SKM-1 treated with dmso at 0.1 percent for 144 hours (cell line): ENCODE measurements around the gene PCSK6.

ENCODE experiments used
- DNase-seq: peaks from one replicate; lab custom pipeline; 2025; ENCODE audit not compliant: unreplicated experiment; lab: John Stamatoyannopoulos, UW

Gene PCSK6

DNA sequence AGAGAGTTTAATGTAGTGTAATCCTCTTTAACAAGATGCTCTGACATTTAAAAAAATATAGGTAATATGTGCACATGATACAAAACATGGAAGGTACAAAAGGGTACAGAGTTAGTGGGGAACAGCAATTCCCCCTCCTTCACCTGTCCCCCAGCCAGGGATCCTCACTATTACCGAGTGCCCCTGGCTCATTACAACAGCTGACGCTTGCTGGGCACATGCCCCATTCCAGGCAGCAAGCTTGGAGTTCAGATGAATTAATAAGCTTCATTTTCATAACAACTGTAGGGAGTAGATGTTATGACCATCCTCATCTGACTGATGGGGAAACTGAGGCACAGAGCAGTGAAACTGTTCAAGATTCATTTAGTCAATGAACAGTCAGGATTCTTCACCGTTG is 41.2 kb downstream of the PCSK6 start:
- DNase-seq, result no peak

DNA sequence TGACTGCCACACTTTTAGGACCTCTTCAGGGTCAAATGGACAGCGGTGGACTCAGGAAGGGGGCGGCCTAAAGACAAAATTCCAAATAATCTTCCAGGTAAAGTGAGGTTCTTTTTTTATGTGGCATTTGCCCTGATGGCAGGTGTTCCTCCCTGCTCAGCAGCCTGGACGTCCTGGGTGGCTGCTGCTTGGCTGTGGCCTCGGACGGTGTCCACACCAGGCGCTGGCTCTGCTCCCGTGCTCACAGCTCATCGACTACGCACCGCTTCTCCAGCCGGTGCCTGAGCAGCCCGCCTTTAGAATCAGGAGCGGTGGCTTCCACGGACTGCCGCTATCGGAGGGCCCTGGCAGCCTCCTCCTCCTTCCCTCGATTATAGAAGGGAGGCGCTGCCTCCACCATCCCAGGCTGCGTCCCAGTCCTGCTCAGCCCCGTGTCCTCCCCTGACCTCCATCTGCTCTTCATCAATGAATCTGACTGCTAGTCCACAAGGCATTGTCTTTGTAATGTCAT is 41.9 kb downstream of the PCSK6 start:
- DNase-seq, result no peak

DNA sequence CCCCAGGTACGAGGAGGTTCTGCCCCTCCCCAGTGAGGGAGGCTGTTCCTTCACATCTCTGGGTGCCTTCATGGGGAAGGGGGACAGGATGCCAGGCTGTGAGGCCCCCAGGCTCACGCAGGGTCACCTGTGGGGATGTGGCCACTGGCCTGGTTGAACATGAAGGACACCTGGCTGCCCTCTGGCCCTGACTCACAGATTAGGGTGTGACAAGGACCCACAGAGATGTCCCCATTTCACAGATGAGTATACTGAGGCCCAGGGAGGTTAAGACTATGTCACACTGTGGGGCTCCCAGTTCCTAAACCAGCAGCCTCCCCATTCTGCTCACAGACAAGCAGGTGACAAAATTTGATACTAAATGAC is 42.4 kb downstream of the PCSK6 start:
- DNase-seq, result no peak

DNA sequence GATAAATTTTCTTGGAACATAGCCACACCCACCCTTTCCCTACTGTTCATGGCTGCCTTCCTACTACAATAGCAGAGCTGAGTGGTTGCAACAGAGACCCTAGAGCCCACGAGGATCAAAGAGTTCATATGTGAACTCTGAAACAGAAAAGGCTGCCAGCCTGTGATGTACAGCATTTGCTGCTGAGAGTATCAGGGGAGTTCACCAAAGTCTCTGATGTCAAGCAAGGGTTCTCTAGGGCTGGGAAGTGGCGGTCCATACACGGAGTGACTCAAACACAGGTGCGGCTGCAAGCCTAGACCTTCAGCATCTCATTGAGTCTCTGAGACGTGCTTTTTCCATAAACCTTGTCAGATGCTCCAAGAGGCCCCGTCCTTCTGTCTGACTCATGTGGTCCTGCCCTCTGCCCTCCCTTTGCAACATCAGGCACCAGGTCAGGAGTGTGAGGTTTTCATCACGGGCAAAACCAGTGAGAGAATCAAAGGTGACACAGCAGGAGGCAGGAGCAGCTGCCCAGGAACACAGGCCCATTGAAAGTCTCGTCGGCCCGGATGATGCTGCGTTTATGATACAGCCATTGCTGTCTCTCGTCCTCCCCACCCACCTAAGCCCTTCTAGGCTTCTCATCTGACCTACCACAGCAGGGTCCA is 42.9 kb downstream of the PCSK6 start:
- no peak for DNase-seq

DNA sequence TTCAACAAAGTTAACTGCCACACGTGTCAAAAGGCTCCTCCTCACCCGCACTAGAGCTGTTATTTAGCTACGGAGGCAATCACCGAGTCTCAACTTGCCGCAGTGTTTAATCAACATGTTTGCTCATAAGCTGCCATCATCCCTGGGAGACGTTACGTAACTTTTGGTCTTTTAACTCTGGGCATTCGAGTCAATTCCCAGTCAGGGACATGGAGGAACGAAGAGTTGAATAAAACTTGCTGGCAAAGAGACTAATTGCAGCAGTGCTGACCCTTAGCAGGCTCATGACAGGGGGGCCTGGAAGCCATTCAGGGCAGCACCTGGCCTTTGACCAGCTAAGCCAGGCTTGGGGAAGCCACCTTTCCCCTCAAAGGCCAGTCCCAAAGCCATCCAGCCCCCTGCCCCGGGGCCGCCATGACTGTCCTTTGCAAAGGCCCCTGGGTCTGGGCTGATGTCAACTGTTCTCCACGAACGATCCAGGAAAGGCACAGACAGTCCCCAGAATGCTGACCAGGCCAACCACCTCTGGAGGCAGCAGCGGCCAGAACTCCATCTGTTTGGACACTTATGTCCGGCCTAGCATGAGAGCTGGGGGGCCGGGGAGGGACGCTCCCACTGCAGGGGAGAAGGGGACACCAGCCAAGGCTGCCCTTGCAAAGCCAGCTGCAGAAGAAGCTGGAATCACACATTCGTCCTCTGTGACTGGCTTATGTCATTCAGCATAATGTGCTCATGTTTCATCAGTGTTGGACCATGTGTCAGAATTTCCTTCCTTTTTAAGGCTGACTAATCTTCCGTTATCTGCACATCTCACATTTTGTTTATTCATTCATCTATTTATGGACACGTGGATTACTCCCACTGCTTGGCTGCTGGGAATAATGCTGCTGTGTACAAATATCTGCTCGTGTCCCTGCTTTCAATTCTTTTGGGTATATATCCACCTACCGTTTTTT is 43.7 kb downstream of the PCSK6 start:
- DNase-seq, result peak; percentile 42

DNA sequence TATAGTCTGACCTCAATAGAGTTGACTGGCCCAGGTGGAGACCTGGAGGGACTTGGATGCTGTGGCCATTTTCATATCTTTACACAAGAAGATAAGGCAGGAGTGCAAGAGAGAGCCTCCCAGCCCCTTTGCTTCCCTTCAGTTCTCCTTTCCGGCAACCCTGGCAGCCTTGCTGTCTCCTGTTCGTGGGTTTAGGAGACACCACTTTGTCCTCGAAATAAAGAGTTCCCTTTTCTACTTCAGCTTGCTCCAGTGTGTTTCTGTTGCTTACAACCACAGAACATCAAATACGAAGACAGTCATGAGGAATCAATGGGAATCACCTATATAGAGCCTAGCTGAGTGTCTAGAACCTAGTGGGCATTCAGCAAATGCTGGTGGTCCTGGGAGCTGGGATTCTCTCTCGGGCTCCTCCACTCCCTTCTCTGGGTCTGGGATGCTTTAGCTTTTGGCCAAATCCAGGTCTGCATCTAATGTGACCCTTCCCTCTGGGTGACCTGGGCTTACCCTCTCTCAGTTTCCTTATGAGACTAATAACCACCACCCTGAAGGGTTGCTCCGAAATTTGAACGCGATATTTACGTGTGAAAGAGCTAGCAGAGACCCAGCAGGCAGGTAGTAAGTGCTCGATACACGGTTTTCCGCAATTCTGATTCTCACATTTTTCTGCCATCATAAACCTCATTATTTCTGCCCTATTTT is 44.5 kb downstream of the PCSK6 start:
- peak; percentile 9 for DNase-seq

DNA sequence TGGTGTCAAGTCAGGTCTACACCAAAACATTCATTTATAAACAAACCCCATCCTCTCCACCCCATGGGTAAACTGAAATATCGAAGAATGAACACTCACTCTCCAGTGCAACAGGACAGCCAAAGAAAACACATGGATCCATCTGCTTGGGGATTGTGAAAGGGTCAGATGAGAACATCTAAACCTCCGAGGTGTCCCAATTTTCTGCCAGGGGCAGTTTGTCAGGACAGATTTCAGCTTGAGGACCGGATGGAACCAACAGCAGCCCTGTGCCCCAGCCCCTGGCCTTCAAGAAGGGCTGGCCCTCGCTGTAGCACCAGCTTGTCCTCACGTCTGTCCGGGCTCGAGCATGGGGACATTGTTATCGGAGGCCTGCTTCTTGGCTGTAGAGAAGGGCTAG is 45.5 kb downstream of the PCSK6 start:
- no peak for DNase-seq

DNA sequence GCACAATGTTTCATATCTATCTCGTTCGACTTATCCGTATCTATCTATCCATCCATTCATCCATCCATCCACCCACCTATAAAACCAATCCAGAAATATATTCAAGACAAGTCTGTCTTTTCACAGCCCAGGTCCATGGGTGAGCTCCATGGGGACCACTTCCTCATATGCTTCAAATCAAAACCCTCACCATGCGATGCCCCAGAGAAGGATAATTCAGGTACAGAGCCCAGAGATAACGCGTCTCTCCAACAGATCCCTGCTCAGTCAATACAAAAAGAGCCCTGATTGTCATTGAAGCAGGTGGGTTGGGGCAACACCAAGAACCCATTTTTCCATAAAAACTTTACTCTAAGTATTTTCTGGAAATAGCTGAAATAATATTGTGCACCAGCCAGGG is 47.2 kb downstream of the PCSK6 start:
- no peak for DNase-seq

DNA sequence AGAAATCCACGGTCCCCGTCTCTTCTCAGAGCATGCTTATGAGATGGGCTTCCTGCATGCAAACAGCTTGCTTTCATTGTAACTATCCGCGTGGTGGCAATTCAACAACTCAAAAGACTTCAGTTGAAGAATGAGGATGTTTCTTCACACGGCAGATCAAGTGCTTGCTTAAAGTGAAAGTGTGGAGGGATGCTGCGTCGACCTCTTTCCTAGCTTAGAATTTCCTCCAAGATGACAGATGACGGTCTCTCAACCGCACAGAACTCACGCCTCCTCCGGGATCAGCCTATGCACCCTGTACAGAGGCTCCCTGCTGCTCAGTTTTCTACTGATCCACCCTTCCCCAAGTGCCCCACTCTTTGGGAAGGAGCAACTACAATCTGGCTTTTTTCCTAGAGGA is 47.8 kb downstream of the PCSK6 start:
- DNase-seq, result no peak

DNA sequence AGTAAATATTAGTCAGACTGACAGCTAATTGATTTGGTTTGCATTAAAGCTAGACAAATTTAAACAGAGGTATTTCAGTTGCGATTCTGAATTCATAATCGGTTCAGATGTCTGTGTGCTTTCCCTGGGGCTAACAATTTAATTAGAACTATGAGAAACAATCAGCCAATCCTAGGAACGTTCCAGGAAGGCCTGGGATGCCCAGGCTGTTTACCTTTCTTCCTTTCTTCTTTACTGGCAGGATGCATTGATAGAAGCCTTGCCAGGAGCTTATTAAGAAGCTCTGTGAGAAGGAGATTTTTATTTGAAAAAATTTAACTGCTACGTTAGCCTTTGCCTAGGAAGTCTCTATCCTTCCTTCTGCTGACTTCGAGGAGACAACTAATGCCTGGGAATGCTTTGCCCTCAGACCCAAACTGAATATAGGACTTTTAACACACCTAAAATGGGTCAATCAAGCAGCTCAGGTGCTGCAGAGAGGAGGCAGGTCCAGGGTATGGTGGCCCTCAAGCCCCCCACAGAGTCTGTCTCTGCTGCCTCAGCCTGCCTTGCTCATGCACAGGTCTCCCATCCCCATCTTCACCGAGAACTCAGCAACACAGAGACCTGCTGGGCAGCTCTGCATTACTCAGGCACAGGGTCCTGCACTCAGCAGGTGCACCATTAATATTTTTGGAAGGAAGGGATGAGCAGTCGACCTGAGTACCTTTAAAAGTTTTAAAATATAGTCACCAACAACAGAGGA is 48.5 kb downstream of the PCSK6 start:
- no peak for DNase-seq

DNA sequence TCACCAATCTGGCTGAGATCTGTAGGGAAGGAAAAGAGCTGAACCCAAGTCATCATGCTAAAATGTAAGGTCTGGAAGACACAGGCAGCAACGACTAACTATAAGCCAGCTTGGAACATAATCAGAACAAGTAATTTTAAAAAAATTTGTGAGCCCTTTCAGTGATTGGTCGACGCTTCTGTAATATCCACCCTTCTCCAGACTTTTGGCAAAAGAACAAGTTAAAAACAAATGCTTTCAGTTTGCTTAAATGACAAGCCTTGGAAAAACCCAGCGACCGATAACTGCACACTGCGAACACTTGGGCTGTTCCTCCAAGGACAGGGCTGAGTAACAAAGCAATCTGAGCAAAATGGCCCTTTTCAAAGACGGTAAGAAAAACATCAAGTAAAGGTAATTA is 49.6 kb downstream of the PCSK6 start:
- no peak for DNase-seq

DNA sequence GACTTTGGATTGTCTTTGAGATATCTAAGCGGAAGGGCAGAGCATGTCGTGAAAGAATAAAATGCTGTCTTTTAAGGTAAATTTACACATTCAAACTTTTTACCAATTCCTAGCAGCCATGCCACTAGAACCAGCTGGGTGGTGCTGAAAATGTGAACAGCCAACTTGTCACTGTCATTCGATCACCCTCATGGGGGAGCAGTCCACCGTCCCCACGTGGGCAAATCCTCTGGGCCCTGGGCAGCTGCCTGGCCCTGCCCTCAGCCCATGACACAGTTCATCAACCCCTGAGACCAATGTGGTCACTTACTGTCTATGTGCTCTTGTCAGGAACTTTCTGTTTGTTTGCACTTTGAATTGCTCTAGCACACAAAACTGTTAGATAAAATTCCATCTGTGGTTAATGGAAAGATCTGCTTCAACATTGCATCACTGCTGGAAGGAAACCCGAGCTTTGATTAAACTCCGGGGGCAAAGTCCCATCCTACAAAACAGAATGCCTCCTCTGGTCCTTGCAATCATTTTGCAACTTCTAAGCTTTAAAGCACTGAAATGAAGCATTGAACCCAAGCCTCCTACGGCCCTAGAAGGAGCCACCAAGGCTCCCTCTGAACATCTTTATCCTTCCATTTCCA is 50.1 kb downstream of the PCSK6 start:
- DNase-seq, result no peak

DNA sequence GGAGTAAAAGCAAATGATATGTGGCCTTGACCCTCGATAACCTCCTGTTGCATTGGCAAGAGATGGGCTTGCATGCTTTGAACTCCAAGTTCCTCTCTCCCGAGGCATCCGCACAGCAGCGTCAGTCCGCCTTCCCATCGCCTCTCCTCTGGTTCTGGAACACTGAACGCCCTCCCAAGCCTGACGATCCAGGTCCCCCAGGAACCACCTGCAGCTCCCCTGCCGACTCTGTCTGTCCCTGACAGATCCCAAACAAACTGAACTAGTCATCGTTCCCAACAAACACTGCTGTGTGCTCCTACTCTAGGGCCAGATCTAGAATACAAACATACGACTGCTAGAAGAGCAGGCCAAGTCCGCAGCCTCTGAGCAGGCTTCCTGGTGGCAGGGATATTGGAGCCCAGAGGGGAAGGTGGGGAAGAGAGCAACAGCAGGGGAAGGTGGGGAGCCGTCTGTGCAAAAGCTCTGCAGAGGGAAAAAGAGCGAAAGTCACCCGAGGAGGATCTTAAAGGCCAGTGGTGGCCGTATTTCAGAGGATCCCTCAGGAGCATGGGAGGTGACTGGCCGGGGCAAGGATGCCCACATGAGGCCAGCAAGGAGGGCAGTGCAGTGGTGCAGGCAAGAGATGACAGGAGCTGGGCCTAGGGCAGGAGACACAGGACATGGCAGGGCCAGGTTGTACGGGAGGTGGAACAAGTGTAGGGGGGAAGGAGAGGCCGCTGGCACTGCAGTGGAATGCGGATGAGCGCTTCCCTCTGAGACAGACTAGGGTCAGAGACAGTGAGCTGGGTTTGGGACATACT is 50.8 kb downstream of the PCSK6 start:
- no peak for DNase-seq

DNA sequence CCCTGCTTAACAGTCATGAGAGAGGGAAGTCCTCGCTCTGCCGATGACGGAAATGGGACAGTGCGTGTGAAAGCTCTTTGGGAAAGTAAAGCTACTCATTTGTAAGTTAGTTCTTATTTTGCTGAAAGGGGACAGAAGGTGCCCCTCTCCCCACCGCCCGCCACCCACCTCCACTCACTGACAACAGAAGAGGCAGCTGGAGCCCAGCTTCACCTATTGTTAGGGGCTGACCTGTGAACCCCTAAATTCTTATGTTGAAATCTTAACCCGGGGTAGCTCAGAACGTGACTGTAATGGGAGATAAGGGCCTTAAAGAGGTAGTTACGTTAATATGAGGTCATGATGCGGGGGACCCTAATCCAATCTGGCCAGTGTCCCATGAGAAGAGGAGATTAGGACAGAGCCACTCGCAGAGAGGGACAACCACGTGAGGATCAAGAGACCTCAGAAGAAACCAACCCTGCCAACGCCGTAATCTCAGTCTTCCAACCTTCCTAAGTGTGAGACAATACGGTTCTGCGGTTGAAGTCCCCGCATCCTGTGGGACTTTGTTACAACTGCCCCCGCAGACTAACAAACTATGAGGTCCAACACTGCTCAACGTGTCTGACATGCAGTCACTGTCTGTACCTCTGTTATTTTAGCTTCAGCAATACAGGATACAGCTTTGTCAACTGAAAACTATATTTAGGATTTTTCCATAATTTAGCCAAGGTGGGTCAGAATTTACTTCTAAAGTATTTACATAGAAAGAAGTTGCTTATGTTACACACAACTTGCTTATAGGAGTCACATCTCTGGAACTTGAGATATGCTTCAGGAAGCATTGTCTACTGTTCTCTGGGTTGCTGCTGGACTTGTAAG is 51.7 kb downstream of the PCSK6 start:
- no peak for DNase-seq

DNA sequence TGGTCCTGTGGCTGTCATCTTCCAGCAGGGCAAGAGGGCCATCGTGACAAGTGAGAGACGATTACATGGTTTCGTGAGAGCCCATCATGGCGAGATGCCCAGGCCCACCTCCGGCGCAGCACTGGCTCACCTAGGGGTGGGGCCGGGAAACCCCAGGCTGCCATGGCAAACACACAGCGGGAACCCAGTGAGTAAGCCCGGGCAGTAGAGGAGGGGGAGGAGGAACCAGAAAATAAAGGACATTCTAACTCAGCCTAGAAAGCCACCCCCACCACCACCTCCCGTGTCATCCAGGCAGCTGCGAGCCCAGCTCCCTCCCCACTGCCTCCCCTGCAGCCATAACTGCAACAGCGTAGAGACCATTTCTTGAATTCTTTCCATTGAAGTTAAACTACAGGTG is 52.3 kb downstream of the PCSK6 start:
- no peak for DNase-seq

DNA sequence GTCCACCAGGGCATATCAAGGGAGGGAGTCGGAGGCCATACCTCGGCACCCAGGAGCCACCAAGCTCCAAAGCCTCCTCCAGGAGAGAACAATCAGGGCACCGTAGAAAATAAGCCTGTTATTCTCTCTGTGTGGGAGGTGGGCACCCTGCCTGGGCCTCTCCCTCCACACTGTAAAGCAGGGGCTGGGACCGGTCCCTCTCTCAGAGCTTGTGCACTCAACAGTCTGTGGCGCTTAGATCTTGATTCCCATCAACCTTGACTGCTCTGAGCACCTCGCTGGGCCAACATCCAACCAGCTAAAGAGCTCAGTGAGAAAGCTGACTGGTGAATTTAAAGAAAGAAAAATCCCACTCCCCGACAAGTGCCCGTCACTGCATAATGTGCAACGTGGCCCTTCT is 53.0 kb downstream of the PCSK6 start:
- no peak for DNase-seq

DNA sequence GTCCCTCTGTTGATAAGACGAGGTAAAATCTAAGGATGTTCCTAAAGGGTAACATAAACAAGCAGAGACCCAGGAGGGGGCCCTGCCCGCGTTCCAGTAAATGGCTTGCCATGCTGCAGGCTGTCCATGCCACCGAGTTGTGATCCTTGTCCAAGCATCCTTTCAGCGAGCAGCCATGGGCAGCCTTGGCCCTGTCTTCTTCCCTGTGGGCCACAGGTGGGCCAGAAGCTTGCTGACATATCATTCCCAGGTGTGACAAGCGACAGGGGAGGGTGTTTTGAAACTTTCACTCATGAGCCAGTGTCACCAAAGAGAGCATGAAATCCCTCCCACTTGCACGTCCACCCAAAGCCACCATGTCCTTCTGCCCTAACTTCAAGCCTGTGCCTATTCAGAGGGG is 53.7 kb downstream of the PCSK6 start:
- no peak for DNase-seq

DNA sequence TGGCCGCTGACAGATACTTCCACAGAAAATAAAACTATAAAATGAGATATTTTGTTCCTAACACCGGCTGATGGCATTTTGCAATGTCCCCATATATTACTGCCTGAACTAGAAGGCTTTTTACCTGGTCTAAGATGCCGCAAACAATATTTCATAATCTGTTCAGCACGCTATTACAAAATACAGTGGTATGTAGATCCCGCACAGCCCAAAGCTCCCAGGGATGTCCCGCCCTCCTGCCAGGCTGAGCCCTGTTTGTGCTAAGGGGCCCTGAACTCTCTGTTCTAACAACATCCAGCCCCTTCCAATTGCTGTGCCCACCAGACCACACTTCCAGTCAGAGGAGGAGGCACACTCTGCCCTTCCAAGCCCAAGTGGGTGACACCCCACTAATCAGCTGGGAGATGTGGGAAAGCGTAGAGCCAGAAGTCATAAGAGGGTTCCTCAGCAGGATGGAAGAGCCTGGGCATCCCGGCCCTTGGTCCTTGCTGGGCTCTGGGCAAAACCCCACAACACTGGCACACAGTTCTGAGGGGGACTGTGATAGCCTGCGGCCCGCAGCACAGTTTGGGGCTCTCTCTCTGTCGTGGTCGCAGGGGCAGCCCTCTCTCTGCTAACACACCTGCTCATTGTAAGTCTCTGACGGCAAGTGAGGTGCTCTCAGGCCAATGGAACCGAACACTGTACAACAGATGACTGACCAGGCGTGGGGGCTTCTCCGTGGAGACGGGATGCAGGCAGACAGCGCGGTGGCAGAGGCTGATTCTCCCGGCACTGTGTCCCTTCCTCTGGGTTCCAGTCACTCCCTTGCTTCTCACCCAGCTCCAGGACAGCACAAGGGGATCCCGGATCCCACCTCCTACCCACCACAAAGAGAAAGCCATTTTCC is 55.2 kb downstream of the PCSK6 start:
- DNase-seq, result no peak
